HG03575 (cell line): ENCODE results near the gene PRKAR2B.
"Not testable (repeated sequence)": the region's sequence is repeated elsewhere in the genome, so short reads cannot be mapped to it uniquely, and the experiment has no call there.

Experiments used
- ATAC-seq: cut with Tn5 transposase; IDR thresholded peaks from one replicate; pipeline ENCODE4 v1.9.1; 2021; ENCODE audit not compliant: unreplicated experiment, insufficient number of reproducible peaks, low FRiP score; ENCODE audit errors: extremely low read depth

The PRKAR2B gene

DNA sequence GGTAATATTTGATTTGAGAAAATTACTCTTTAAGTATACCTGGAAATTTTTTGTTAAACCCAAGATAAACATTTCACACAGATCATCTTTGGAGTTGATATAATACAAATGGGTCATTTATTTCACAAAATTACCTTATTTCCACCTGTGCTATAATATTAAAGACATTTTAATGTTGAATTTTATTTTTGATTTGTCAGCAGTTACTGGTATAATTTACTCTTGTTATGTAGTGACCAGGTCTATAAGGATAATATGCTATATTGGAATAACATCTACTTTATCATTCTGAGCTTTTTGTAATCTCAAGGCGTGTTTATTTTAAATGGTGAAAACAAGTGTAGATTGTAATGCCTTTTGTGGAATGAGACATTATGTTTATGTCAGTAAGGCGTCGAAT is 26.6 kb downstream of the PRKAR2B start:
- ATAC-seq, result no peak

- no peak for ATAC-seq
Measured at GRCh38 chr7:107072133-107072532, 27.6 kb downstream of the PRKAR2B start.

DNA sequence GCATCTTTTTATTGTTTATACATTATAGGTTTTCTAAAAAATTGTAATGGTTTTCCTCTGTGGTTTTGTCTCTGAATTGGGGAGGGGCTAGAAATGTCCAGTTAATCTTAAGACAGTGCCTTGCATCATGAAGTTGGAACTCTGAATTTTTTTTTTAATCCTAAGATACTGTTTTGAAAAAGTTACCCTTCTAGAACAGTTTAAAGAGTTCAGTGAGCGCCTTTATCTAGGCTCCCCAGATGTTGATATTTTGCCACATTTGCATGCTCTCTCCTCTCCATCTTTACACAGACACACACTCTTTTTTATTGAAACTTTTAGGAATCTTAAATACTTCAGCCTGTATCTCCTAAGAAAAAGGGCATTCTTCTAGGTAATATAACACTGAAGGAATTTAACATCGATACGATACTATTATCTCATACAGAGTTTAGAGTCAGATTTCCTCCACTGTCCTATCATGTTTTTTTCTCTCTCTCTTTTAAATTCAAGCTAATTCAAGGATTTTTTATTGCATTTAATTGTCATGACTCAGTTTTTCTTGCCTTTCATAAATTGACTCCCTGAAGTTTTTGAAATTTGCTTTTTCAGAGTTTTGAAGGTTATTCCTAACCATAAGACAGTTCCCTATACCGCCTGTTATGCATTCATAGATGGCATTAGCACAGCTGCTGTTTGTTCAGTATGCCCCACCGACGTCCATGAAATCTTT is 31.5 kb downstream of the PRKAR2B start:
- ATAC-seq, result no peak

DNA sequence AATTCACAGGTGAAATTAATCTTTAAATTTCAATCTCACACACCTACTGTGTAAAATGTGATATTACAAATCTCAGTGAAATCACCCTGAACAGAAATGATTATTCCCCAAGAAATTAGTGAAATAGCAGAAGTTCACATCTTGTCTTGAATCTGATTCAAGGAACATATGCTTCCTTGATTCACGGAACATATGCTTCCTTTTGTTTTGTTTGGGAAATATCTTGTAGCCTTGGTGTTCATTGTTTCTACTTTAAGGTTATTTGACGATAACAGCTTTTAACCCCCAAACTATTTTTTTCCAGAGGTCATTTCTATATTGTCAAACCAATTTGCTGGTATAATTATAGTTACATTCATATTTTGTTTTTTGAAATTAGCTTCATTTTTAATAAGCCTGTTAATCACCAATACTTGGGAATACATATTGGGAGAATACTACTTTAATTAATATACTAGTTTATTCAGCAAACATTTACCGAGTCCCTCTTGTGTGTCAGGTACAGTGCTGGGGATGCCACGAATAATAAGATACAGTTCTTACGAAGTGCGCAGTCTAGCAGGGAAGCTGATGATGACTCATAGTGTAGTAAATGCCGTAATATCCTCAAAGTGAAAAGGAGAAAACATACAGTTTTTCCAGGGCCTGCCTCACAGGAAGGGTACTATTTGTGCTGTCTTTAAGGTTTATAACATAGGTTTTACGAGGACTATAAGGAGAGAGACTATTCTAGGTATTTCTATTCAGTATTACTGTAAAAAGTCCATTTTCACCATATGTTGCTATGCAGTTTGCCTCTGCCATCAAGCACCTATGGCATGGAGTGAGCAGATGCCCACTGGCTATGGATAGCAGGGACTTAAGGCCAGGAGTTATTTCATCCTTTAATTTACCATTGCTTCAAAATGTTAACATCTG is 32.5 kb downstream of the PRKAR2B start:
- no peak for ATAC-seq

DNA sequence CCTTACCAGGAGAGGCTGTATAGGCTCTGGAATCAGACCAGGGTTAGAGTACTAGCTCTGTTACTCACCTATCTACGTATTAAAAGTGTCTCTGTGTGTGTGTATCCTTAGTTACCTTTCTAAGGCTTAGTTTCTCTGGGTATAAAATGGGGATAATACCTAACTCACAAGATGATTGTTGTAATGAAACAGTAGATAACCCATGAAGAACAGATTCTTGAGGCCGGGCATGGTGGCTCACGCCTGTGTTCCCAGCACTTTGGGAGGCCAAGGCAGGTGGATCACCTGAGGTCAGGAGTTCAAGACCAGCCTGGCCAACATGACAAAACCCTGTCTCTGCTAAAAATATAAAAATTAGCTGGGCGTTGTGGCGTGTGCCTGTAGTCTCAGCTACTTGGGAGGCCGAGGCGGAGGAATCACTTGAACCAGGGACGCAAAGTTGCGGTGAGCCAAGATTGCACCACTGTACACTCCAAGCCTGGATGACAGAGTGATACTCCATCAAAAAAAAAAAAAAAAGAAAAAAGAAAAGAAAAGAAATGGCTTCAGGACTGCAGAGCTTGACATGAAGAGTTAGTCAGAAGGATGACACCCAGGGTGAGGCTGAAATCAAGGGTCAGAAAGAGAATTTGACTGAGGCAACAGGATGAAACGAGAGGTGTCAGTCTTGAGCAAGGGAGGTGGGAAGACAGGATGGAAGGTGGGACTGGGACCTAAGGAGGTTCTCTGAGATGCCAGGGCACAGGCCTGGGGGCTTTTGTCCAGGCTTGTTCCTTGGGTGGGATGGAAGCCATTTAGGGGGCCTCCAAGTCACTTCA is 33.4 kb downstream of the PRKAR2B start:
- ATAC-seq, result no peak

- no peak for ATAC-seq
Measured at GRCh38 chr7:107078517-107078966, 34.0 kb downstream of the PRKAR2B start.

- no peak for ATAC-seq
Measured at GRCh38 chr7:107079212-107079940, 34.9 kb downstream of the PRKAR2B start.

DNA sequence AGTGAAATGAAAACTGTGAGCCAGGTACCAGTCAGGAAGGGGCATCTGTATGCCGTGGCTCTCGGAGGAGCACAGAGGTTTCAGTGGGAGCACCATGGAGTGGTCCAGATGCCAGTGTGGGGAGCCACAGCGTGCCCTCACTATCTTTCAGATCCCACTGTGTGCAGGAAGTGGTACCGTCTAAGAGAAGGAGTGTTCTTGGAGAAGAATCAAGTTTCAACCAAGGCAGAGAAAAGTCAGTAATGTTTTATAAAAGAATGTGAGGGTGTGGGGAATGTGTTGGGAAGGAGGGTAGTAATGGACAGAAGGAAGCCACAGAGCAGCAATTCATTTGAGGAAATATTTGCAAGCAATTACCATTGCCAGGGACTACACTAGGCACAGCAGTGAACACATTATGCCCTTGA is 35.6 kb downstream of the PRKAR2B start:
- no peak for ATAC-seq

- ATAC-seq, result no peak
Measured at GRCh38 chr7:107080533-107080932, 36.0 kb downstream of the PRKAR2B start.

DNA sequence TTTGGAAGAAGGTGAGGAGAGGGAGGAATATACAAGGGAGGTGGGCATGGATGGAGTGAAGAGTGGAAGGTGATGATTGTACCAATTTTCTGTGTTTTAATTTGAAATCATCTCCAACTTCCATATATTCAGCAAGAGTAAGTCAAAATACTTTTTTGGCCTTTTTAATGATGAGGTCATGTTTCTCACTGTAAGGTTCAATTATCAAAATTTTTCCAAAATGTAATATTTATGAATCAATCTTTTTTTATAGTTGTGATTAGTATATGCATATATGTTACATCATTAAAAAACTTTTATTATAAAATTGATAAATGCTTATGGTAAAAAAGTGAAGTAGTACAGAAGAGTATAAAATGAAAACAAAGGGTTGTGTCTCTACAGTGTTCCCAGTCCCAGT is 40.7 kb downstream of the PRKAR2B start:
- no peak for ATAC-seq

DNA sequence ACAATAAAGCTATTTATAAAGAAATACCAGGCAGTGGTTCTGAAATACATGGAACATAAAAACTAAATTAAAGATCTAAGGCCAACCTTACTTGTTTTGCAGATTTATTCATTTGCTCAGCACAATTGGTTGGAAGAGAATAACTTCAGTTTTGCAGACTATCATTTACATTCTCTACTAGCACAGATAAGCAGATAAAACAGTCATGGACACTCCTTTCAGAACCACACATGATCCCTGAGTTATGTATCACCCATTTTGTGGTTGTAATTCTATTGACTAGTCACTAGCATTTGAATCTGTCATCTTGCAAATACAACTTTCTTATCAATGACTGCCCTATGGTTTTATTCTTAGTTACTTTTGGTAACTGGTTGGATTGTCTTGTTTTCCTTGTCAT is 45.1 kb downstream of the PRKAR2B start:
- no peak for ATAC-seq

DNA sequence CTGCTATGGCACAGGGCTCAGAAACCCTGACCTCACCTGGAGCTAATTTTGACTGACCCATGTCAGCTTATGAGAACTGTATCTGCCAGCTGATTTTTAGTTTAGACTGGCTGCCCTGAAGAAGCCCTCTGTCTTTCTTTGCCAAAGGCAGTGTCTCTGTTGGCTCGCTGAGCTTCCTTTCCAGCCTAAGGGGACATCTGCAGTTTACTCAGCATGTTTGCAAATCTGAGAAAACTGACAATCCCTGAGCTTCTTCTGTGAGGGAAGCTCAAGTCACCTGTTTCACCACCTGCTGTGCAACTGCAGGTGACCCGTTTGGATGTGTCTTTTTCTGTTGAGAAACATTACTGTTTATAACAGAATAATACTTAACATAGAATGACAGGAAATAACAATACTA is 46.0 kb downstream of the PRKAR2B start:
- ATAC-seq, result no peak

DNA sequence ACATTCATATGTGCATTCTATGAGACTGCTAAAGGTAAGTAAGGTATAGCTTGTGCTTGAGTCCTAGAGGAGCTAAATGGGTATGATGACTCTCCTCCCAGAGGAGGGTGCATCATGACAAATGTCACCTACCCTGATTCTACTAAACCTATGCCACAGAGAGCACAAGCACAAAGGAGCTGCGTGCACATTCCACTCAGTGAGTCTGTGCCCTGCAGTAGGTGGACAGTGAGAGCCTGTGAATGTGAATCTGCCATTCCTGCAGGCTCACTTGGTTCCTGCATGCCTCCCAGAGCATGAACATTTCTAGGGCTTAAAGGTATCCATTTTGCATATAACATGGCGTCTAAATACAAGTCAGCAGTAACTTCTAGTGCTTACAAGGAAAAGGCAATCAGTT is 46.8 kb downstream of the PRKAR2B start:
- no peak for ATAC-seq

DNA sequence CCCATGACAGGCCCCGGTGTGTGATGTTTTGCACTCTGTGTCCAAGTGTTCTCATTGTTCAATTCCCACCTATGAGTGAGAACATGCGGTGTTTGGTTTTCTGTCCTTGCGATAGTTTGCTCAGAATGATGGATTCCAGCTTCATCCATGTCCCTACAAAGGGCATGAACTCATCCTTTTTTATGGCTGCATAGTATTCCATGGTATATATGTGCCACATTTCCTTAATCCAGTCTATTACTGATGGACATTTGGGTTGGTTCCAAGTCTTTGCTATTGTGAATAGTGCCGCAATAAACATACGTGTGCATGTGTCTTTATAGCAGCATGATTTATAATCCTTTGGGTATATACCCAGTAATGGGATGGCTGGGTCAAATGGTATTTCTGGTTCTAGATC is 49.2 kb downstream of the PRKAR2B start:
- ATAC-seq, result not testable (repeated sequence)

GRCh38 chr7:107099154-107099553 is 54.6 kb downstream of the PRKAR2B start:
- not testable (repeated sequence) for ATAC-seq

GRCh38 chr7:107100824-107101223 is 56.3 kb downstream of the PRKAR2B start:
- ATAC-seq, result no peak

GRCh38 chr7:107103369-107103768 is 58.9 kb downstream of the PRKAR2B start:
- no peak for ATAC-seq

DNA sequence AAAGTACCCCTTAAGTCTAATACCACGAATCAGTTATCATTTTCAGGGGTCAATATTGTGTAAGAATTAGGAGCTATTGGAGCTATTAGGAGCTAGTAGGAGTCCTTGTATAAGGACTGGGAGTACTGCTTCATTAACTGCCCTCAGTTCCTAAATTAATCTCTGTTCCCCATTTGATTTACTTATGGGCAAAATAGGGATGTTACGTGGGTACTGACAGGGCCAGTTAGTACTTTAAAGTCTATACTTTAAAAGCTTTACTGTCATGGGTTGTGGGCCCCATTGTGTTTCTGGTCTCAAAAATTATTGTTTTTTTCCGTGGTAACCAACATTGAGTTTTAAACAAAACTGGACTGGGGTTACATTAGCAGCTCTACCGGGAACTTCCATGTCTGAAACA is 60.3 kb downstream of the PRKAR2B start:
- no peak for ATAC-seq
